GM12878 (cell line): ENCODE measurements around the gene ARF3. TPM values are rescaled to one million over a fixed set of nuclear protein-coding genes. Genes with fewer than 3 reads are reported as not detected.

Source experiments
- BHLHE40 ChIP-seq, 2 experiments: fragments of 450-650 bp in 1 of 2; IDR thresholded peaks; 2 replicates each; pipeline ENCODE4 v1.6.1; 2011 to 2017; ENCODE audit warnings: low read depth in 2 of 2, borderline replicate concordance in 1 of 2, improper control_type of control experiment in 1 of 2, low read length in 1 of 2, mild to moderate bottlenecking in 1 of 2
- CEBPZ ChIP-seq: fragments of 150-350 bp; IDR thresholded peaks from 2 replicates; pipeline ENCODE4 v1.6.1; 2016; ENCODE audit warnings: low read depth, low read length
- DPF2 ChIP-seq: fragments of 450-650 bp; IDR thresholded peaks from 2 replicates; pipeline ENCODE4 v1.6.1; 2017; ENCODE audit warnings: mild to moderate bottlenecking
- E2F8 ChIP-seq: fragments of 450-650 bp; IDR thresholded peaks from 2 replicates; pipeline ENCODE4 v1.6.1; 2018; ENCODE audit warnings: mild to moderate bottlenecking, low read depth, moderate library complexity; ENCODE audit not compliant: partially characterized antibody
- HDAC6 ChIP-seq: fragments of 200-600 bp; sonication (generic); IDR thresholded peaks from one replicate; pipeline ENCODE4 v1.8.0; 2017; ENCODE audit warnings: antibody characterized with exemption; ENCODE audit not compliant: unreplicated experiment
- IKZF2 ChIP-seq, 2 experiments: fragments of 450-650 bp; IDR thresholded peaks; 2 replicates each; pipeline ENCODE4 v1.6.1; 2017; ENCODE audit warnings: mild to moderate bottlenecking in 2 of 2, moderate library complexity in 2 of 2
- IRF5 ChIP-seq: fragments of 450-650 bp; IDR thresholded peaks from 2 replicates; pipeline ENCODE4 v1.6.1; 2017; ENCODE audit warnings: borderline replicate concordance
- MAX ChIP-seq: IDR thresholded peaks from 2 replicates; pipeline ENCODE4 v1.6.1; 2012; ENCODE audit warnings: low read depth, low read length, improper control_type of control experiment
- MYB ChIP-seq: fragments of 150-350 bp; IDR thresholded peaks from 2 replicates; pipeline ENCODE4 v1.6.1; 2014; ENCODE audit warnings: mild to moderate bottlenecking, low read depth, low read length, borderline replicate concordance
- POLR2A ChIP-seq: IDR thresholded peaks from 2 replicates; pipeline ENCODE4 v1.6.1; 2011; ENCODE audit warnings: low read depth, mild to moderate bottlenecking, low read length
- POLR2AphosphoS5 ChIP-seq: IDR thresholded peaks from 2 replicates; pipeline ENCODE4 v1.6.1; 2011; ENCODE audit warnings: mild to moderate bottlenecking, low read length, inconsistent platforms
- RAD51 ChIP-seq: fragments of 450-650 bp; IDR thresholded peaks from 2 replicates; pipeline ENCODE4 v1.6.1; 2016; ENCODE audit warnings: moderate library complexity, mild to moderate bottlenecking, inconsistent platforms
- RB1 ChIP-seq: fragments of 450-650 bp; formaldehyde crosslinking; IDR thresholded peaks from 2 replicates; pipeline ENCODE4 v1.6.1; 2017; ENCODE audit warnings: mild to moderate bottlenecking, borderline replicate concordance
- RUNX3 ChIP-seq: IDR thresholded peaks from 2 replicates; pipeline ENCODE4 v1.6.1; 2012; ENCODE audit warnings: low read length, inconsistent platforms
- SIN3A ChIP-seq: IDR thresholded peaks from 2 replicates; pipeline ENCODE4 v1.6.1; 2012; ENCODE audit warnings: low read depth, low read length, improper control_type of control experiment
- ZNF687 ChIP-seq: fragments of 450-650 bp; IDR thresholded peaks from 2 replicates; pipeline ENCODE4 v1.6.1; 2017; ENCODE audit warnings: mild to moderate bottlenecking, moderate library complexity
- polyA plus RNA-seq, 11 experiments: library from polyadenylated mRNA; depleted of rRNA in 4 of 11; unstranded in 6 of 11; stranded (reverse) in 5 of 11; fragments of >200 nt; fragmentation: Nextera tagmentation in 4 of 11; fragmentation: Illumina TruSeq in 1 of 11; extraction: Ambion mirVana in 4 of 11; extraction: Trizol in 1 of 11; gene quantifications; 1 replicate in 1 of 11; 2 replicates in 10 of 11; pipeline versions ENCODE4 v1.2.1 to v1.2.3, GENCODE V29; 2011 to 2016; ENCODE audit warnings: inconsistent platforms in 2 of 11, missing spikeins in 2 of 11, low read depth in 1 of 11
- total RNA-seq, 4 experiments: library from RNA; depleted of rRNA in 3 of 4; stranded (reverse); fragments of >200 nt in 3 of 4; fragmentation: Illumina TruSeq in 1 of 4; extraction: Trizol in 1 of 4; gene quantifications; 2 replicates each; pipeline versions ENCODE4 v1.2.1 to v1.2.3, GENCODE V29; 2013 to 2021

The ARF3 gene
- total and polyA plus RNA-seq, 10 of the 15 experiments (the other 5 are each of a cell fraction or from before 2014, with no cell fraction given) = 8.7 to 263 (median 74.4) TPM

- no peak for TF ChIP-seq E2F8
- no peak for TF ChIP-seq IRF5
- TF ChIP-seq MAX = peak; percentile 54; the same call in 1 of the 2 replicates
- no peak for TF ChIP-seq CEBPZ
- no peak for TF ChIP-seq POLR2AphosphoS5
- TF ChIP-seq POLR2A = no peak
- TF ChIP-seq DPF2 = peak; percentile 30; the same call in 1 of the 2 replicates
- peak in 1 of 2 experiments; percentile 31; a peak in 1 of 4 replicates for TF ChIP-seq BHLHE40 (IDR thresholded peaks at IDR 0.05; ENCODE audit: borderline replicate concordance in 1 of 2, low read depth in 2 of 2, low read length in 1 of 2)
- TF ChIP-seq MYB = no peak
- TF ChIP-seq RB1 = no peak
- TF ChIP-seq ZNF687 = peak; percentile 65; the same call in 1 of the 2 replicates
- no peak for TF ChIP-seq SIN3A
- no peak for TF ChIP-seq RAD51
- TF ChIP-seq IKZF2 (IDR thresholded peaks at IDR 0.05) = no peak
- peak; percentile 61 for TF ChIP-seq HDAC6
- TF ChIP-seq RUNX3 = peak; percentile 32; the same call in 1 of the 2 replicates
These were observed 12.8 kb upstream of the ARF3 start (continued) for GRCh38 chr12:48969833-48970701.
